ENCODE results near the gene AXL. TPM values are rescaled to one million over a fixed set of nuclear protein-coding genes. Genes with fewer than 3 reads are reported as not detected.
A peak's percentile ranks its signal among the peaks of the same experiment; 100 is the strongest.

AXL gene
- total and polyA plus RNA-seq, 2 of the 8 experiments (the other 6 are each of a cell fraction or from before 2014, with no cell fraction given) = 35.3 to 51.0 TPM

DNA sequence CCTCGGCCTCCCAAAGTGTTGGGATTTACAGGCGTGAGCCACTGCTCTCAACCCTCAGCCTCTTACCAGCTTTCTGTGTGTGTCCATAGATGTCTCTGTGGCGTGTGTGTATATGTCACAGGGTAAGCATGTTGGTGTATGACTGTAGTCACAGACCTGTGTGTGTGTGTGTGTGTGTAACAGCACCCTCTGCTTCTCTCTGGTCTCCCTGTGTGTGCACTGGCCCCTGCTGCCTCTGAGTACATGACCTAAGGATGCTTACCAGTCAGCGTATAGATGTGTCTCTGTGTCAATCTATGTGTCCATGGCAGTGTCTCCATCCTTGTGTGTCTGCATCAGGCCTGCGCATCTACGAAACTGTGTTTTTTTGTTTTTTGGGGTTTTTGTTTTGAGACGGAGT lies 5.6 kb downstream of the AXL start:
- no peak overlapping the region for H2BK20ac ChIP-seq (ENCODE audit: low read length)
- DNase-seq (ENCODE audit: low read depth in 1 of 2, low spot score in 2 of 2) = no peak
- H3K14ac ChIP-seq (ENCODE audit: insufficient read length) = no peak overlapping the region
- peak overlapping the region; percentile 23; the same call in 1 of the 2 replicates for H4K8ac ChIP-seq (ENCODE audit: extremely low read depth, insufficient read depth, low read length)
- peaks cover 7% of the 10 kb centered on the region for H3K79me1 ChIP-seq (ENCODE audit: low read depth, low read length)
- H3K23ac ChIP-seq (ENCODE audit: insufficient read length) = no peak overlapping the region
- no peak for TF ChIP-seq TAF7 (optimal IDR thresholded peaks at IDR 0.05; ENCODE audit: borderline replicate concordance, low read depth, low read length)
- TF ChIP-seq SP2 (IDR thresholded peaks at IDR 0.05; ENCODE audit: low read length) = no peak
- no peak for TF ChIP-seq JUN (IDR thresholded peaks at IDR 0.05; ENCODE audit: low read depth, low read length)
- no peak for TF ChIP-seq FOSL1 (IDR thresholded peaks at IDR 0.05; ENCODE audit: insufficient read depth, low read depth, low read length)
- no peak for TF ChIP-seq TCF12 (IDR thresholded peaks at IDR 0.05; ENCODE audit: low read depth, low read length)
- no peak for TF ChIP-seq TAF1 (IDR thresholded peaks at IDR 0.05; ENCODE audit: low read depth, low read length)
- TF ChIP-seq CEBPB (IDR thresholded peaks at IDR 0.05; ENCODE audit: low read depth, low read length) = no peak
- no peak for TF ChIP-seq BRCA1 (IDR thresholded peaks at IDR 0.05; ENCODE audit: low read depth, low read length)
- TF ChIP-seq, protein P1, sequence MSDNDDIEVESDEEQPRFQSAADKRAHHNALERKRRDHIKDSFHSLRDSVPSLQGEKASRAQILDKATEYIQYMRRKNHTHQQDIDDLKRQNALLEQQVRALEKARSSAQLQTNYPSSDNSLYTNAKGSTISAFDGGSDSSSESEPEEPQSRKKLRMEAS (IDR thresholded peaks at IDR 0.05) = no peak
- TF ChIP-seq RBBP5 (IDR thresholded peaks at IDR 0.05; ENCODE audit: borderline replicate concordance, low read depth, low read length) = no peak
- TF ChIP-seq CREB1 (IDR thresholded peaks at IDR 0.05) = no peak
- TF ChIP-seq SIX5 (IDR thresholded peaks at IDR 0.05; ENCODE audit: low read depth, low read length) = no peak
- no peak overlapping the region for H2BK120ac ChIP-seq (replicated peaks; ENCODE audit: low read depth, low read length)
- no peak overlapping the region for H3K4me3 ChIP-seq (ENCODE audit: extremely low read depth in 1 of 4, insufficient read depth in 2 of 4, low read depth in 3 of 4, low read length in 4 of 4)
- no peak overlapping the region for H4K5ac ChIP-seq (ENCODE audit: insufficient read length, low read depth, low read length)
- H4K91ac ChIP-seq (replicated peaks; ENCODE audit: insufficient read length, low read length) = peak overlapping the region; percentile 77
- peaks cover 12% of the 10 kb centered on the region for H3K23me2 ChIP-seq (ENCODE audit: low read depth, low read length)
- H3K4ac ChIP-seq (replicated peaks; ENCODE audit: insufficient read length, low read depth, low read length) = no peak overlapping the region
- peak overlapping the region; percentile 93; the same call in 1 of the 2 replicates for H2AK5ac ChIP-seq (ENCODE audit: low read depth, low read length)
- no peak overlapping the region for H3K27ac ChIP-seq (ENCODE audit: low read depth, low read length)
- no peak overlapping the region for H3K9ac ChIP-seq (replicated peaks in 1 of 4; ENCODE audit: extremely low read depth in 1 of 4, low read depth in 3 of 4, low read length in 3 of 4)
- peak overlapping the region; percentile 89; the same call in 1 of the 2 replicates for H2BK15ac ChIP-seq (ENCODE audit: low read length)
- no peaks in the 10 kb centered on the region for H3K9me3 ChIP-seq (ENCODE audit: insufficient read depth in 2 of 2, low read depth in 1 of 2, low read length in 1 of 2)
- FAIRE-seq = no peak
- ChIA-PET CTCF (ENCODE audit: partially characterized antibody) (interaction anchor here (0.8 to 2.0 kb wide), 2 partner anchors 21 to 38 kb away, joined by 3 to 15 read pairs; no protein-coding TSS in a partner anchor), POLR2A (ENCODE audit: partially characterized antibody) (interaction anchor here (1.0 to 4.7 kb wide), 6 partner anchors 12 to 84 kb away, joined by 4 to 66 read pairs (median 23); partner anchors contain the start of genes CYP2S1 and HNRNPUL1)
- WGBS, 2 experiments (ENCODE audit: extremely low coverage in 1 of 2, insufficient coverage in 1 of 2, insufficient read length in 1 of 2, insufficient replicate concordance in 2 of 2, low coverage in 1 of 2, low lambda C conversion rate in 2 of 2, missing lambda C conversion rate in 1 of 2) = 92% methylated on average over 7 of the region's 7 CpGs; no CpG with 5 or more reads in 1 of the 2 experiments
- peaks cover 8 to 31% (median 22%) of the 10 kb centered on the region in 4 experiments for H3K4me1 ChIP-seq (replicated peaks in 1 of 4; ENCODE audit: control insufficient read depth in 3 of 4, insufficient read depth in 4 of 4, low read length in 3 of 4)
- H3K56ac ChIP-seq (replicated peaks; ENCODE audit: insufficient read length, low read depth, low read length) = no peak overlapping the region
- peak overlapping the region; percentile 94 for H2BK5ac ChIP-seq (ENCODE audit: low read depth, low read length)
- H3K27me3 ChIP-seq (replicated peaks in 1 of 4; ENCODE audit: control insufficient read depth in 3 of 4, extremely low read depth in 1 of 4, insufficient read depth in 3 of 4, low read length in 3 of 4) = no peaks in the 10 kb centered on the region
- no peak overlapping the region for H2AFZ ChIP-seq (ENCODE audit: low read length)
- H4K20me1 ChIP-seq (replicated peaks in 1 of 2; ENCODE audit: control insufficient read depth in 1 of 2, insufficient read depth in 2 of 2, low read length in 2 of 2) = peaks cover 0 to 1% of the 10 kb centered on the region in 2 experiments
- no peak overlapping the region; a peak in 1 of 4 replicates for H3K4me2 ChIP-seq (ENCODE audit: insufficient read depth in 1 of 2, low read depth in 2 of 2, low read length in 2 of 2)
- H2BK12ac ChIP-seq (ENCODE audit: low read depth, low read length) = peak overlapping the region; percentile 41; the same call in 1 of the 2 replicates
- peaks cover 0 to 19% (median 3%) of the 10 kb centered on the region in 4 experiments; a peak in 4 of 8 replicates for H3K36me3 ChIP-seq (ENCODE audit: control insufficient read depth in 2 of 4, insufficient read depth in 4 of 4, low read length in 3 of 4)
- H3K18ac ChIP-seq (ENCODE audit: extremely low read depth, low read length) = no peak overlapping the region
- peaks cover 0 to 19% of the 10 kb centered on the region in 2 experiments; a peak in 2 of 4 replicates for H3K79me2 ChIP-seq (ENCODE audit: control insufficient read depth in 1 of 2, insufficient read depth in 2 of 2, low read length in 2 of 2)

Measured in H1 (cell line).